NCI-H146 (cell line): ENCODE measurements around the gene TAOK3.
"Not testable (repeated sequence)": the region's sequence is repeated elsewhere in the genome, so short reads cannot be mapped to it uniquely, and the experiment has no call there.

ENCODE experiments used
- DNase-seq: peaks from one replicate; lab custom pipeline; 2025; lab: John Stamatoyannopoulos, UW

Gene TAOK3

GRCh38 chr12:118299791-118300460 lies 72.8 kb downstream of the TAOK3 start:
- no peak for DNase-seq

DNA sequence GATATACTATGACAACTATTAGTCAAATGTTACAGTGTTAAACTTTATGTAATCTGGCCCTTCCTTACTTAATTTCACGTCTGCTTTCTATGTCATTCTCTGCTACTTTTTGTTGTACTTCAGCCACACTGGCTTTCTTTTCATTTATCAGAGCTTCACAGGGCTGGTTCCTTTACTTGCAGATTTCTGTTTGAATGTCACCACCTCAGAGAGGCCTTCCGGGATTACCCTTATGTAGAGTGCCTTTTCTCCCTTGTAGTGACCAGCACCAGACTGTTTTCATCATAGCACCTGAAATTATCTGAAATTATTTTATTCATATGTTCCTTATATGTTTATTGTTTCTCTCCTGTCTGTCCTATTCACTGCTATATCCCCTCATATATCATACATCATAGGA lies 75.4 kb downstream of the TAOK3 start:
- DNase-seq = no peak

DNA sequence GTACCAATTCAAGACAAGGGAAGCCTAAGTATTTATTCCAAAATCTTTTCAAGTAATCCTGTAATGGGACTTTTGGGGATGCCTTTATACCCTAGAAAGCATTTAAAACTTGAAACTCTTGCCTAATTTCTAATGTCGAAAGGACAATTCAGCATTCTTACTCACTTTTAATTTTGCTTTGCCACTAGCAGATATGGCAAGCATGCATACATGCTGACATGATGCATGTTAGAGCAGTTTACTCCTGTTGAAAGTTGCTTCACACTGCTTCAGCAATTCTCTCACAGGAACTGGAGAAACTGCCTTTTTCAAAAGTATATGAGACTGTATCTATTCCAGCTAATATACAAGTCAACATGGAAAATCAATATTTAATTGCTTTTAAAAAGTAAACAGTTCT lies 79.9 kb downstream of the TAOK3 start:
- no peak for DNase-seq

DNA sequence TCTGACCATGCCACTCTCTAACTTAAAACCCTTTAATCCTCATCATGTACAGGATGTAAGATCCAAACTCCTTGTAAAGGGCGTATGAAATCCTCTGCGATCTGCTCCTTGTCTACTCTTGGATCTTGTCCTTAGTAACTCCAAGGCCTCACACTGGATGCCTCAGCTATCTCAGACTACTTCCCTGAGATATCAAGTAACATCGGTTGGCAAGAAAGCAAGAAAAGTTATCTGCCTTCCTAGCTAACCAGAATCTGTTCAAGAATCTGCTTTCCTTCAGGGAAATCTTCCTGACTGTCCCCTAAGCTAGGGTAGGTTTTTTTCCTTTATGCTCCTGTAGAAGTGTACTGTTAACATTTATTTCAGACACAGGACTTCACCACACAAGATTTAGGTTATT lies 82.6 kb downstream of the TAOK3 start:
- no peak for DNase-seq

GRCh38 chr12:118288174-118288573 lies 84.5 kb downstream of the TAOK3 start:
- DNase-seq = no peak

DNA sequence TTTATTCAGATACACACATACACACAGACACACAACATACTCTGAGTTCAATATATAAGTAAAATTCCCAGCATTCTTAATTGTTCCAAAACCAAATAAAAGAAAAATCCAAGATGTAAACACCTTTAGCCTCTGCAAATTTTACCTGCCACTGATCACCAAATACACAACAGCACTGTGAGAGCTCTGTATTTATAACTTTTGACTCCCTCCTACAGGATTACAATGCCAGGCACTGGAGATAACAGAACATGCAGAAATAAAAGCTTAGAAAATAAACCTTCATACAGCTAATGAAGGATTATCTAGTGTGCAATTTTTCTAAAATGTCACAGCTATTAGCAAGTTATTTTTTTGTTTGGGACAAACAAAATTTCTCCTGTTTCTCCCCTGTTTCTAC lies 85.0 kb downstream of the TAOK3 start:
- DNase-seq = no peak

DNA sequence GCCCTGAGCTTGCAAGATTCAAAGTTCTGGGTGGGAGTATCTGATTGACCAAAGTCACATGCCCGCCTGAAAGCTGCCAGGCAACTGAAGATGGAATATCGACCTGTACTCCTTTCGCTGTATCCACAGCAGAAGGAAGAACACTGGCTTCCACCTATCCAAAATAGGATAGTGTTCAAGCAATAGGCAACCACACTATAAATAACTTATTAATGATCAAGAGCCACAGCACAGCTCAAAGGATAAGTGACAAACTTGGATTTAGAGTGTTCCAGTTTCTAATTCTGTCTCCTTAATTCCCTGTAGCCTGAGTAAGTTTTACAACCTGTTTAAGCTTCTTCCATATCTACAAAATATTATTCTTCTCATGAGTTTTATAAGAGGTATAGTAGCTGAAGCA lies 89.9 kb downstream of the TAOK3 start:
- no peak for DNase-seq

GRCh38 chr12:118278288-118278687 lies 94.4 kb downstream of the TAOK3 start:
- not testable (repeated sequence) for DNase-seq

DNA sequence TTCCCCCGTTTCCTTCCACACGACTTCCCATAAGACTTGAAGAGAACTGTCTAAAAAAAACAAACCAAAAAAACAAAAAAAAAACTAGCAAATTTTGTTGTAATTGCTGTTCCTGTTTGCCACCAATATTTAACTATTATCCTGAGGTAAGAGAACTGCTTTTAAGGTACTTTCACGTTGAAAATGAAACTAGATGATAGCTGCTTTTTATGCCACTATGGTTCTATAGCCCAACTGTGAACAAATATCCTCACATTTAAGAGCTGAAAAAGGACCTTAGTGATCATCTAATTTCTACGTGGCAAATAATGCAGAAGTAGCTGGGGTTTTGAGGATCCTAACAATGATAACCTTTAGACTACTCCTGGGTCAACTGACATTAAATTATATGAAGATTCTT lies 98.6 kb downstream of the TAOK3 start:
- DNase-seq = no peak

DNA sequence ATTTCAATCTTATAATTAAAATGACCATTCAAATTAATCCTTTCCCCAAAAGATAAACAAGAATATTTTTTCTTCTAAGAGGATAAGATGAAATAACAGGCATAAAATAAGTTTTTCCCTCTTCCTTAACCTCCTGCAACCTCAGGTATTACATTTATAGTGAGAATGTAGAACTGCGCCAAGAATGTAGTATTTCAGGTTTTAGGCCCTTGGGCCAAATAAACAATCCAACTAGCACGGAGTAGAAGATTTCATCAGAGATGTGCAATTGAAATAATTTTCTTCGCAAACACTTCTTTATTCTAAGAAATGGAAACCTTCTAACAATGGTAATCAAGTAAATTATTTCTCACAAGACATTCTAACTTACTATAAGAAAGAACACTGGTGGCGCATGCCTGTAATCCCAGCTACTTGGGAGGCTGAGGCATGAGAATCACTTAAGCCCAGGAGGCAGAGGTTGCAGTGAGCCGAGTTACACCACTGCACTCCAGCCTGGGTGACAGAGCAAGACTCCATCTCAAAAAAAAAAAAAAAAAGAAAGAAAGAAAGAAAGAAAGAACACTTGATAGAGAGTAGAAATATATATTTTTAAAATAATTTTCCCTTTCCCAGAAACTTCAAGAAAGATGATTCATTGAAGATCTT lies 100.8 kb downstream of the TAOK3 start:
- DNase-seq = no peak

DNA sequence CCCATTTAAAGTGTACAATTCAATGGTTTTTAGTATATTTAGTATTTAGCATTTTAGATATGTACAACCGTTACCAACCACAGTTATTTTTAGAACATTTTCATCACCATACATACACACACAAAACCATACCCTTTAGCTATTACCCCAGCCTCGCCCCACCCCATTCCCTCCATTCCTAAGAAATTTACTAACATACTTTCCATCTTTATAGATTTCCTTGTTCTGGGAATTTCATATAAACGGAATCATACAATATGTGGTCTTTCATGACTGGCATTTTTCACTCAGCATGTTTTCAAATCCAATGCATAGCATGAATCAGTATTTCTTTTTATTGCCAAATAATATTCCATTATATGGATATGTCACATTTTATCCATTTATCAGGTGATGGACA lies 101.5 kb downstream of the TAOK3 start:
- DNase-seq = no peak

- DNase-seq = no peak
These were observed 102.9 kb downstream of the TAOK3 start for GRCh38 chr12:118269806-118270205.

GRCh38 chr12:118259079-118259478 lies 113.6 kb downstream of the TAOK3 start:
- DNase-seq = peak; percentile 23

DNA sequence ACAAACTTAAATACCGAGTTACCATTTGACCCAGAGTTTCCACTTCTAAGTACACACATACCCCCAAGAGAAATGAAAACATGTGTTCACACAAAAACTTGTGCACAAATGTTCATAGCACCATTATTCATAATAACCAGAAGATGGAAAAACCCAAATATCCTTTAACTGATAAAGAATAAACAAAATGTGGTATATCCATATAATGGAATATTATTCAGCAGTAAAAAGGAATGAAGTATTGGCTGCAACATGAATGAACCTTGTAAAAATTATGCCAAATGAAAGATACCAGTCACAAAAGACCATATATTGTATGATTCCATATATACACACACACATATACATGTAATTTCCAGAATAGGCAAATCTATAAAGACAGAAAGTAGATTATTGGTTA lies 116.4 kb downstream of the TAOK3 start:
- DNase-seq = no peak

DNA sequence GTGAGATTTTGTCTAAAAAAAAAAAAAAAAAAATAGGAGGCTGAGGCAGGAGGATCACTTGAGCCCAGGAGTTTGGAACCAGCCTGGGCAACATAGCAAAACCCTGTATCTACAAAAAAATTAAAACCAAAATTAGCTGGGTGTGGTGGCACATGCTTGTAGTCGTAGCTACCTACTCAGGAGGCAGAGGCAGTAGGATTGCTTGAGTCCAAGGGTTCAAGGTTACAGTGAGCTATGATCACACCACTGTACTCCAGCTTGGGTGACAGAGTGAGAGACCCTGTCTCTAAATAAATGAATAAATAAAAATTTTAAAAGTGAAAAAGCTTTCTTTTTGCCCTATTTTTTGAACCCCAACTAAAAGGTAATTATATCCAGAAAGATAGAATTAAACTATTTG lies 123.2 kb downstream of the TAOK3 start:
- no peak for DNase-seq

- DNase-seq = not testable (repeated sequence)
These were observed 126.8 kb downstream of the TAOK3 start for GRCh38 chr12:118245886-118246285.

DNA sequence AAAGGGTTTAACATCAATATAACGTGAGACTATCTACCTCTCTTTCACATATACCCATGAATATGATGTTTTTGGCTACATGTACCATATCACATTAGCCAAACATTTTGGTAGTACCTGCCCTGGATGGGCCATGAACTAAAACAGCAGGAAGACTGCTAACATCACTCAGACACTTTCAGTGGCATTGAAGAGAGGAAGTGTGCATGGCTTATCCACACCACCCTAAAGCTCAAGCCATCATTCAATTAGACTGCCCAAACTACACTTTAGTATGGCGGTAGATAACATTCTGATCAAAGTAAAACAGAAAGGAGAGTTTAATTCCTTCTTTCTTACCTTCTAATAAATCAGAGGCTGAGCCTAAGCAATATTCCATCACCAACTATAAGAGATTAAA lies 133.8 kb downstream of the TAOK3 start:
- no peak for DNase-seq

DNA sequence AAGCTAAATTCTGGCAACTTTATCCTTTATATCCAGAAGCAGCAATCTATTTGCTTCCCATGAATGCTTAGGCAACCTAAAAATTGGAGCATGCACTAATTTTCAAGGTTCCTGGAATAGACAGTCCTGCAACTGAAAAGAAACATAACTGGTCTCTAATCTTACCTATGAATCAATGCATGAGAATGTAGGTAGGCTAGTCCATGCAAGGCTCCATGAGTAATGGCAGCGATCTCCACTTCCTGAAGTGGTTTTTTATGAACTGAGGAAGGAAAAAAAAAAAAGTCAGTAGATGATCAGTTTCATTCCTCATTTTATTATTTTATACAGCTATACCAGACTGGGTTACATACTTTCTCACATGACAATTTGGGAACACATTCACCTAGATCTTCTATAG lies 134.8 kb downstream of the TAOK3 start:
- DNase-seq = no peak

GRCh38 chr12:118237052-118237665 lies 135.5 kb downstream of the TAOK3 start:
- DNase-seq = no peak

DNA sequence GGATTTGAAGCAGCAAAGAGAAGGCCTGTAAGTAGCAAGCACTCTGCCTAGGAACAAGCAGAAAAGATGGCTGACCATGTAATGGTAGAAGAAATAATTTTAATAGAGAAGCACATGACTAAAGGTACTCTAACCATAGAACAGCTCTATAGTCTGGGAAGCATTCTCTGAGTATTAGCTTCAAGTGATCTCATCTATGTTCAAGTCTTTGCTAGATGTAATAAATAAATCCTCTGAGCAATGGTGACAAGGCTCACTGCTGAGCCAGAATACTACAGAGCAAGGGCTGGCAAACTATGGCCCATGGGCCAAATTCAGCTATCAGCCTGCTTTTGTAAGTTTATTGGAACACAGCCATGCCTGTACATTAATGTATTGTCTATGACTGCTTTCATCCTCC lies 152.0 kb downstream of the TAOK3 start:
- no peak for DNase-seq

DNA sequence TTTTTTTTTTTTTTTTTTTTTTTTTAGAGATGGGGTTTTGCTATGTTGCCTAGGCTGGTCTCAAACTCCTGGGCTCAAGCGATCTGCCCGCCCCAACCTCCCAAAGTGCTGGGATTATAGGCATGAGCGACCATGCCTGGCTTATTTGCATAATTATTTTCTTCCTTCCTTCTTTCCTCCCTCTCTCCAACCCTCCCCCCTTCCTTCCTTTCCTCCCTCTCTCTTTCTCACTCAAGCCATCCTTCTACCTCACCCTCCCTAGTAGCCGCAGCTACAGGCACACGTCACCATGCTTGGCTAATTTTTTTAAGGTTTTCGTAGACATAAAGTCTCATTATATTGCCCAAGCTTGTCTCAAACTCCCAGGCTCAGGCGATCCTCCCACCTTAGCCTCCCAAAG lies 152.9 kb downstream of the TAOK3 start:
- DNase-seq = no peak

GRCh38 chr12:118219106-118219505 lies 153.6 kb downstream of the TAOK3 start:
- DNase-seq = no peak

DNA sequence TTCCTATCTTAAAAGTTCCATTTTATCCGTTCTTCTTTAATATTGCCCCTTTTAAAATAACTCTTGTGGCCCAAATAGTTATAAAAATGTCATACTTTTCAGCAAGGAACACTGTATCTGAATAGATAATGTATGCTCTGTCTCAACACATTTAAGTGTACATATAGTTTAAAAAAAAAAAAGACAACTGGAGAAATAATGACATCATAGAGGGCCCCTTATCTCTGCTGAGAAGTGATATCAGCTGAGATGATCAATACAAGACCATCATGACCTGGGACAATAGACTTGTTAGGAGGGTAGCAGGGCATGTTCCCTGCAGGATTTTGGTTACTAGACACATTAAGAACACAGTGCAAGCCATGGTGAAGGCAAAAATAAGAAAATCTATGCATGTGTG lies 159.3 kb downstream of the TAOK3 start:
- no peak for DNase-seq

- DNase-seq = no peak
These were observed 160.1 kb downstream of the TAOK3 start for GRCh38 chr12:118212606-118213005.
